Endothelial cell of umbilical vein (primary cell): ENCODE measurements around the gene SMARCD2. TPM values are rescaled to one million over a fixed set of nuclear protein-coding genes. Genes with fewer than 3 reads are reported as not detected.

Source experiments
- BruUV-seq: library from RNA; stranded (reverse); fragments of 400-500 nt; replicated peaks from 2 replicates; lab custom pipeline; 2021; lab: Mats Ljungman, UMichigan
- CTCF ChIA-PET: fragments of 300-600, 350-600 bp; sonication (Branson Sonifier 250); formaldehyde crosslinking; loops from one replicate; lab custom pipeline; 2021; ENCODE audit warnings: antibody characterized with exemption, inconsistent platforms; lab: Charles Lee
- POLR2A ChIA-PET: fragments of 300-600, 350-600 bp; sonication (Branson Sonifier 250); formaldehyde crosslinking; loops from one replicate; lab custom pipeline; 2021; ENCODE audit warnings: antibody characterized with exemption, inconsistent platforms; lab: Charles Lee
- DNase-seq: peaks from one replicate; pipeline ENCODE4 v3.0.0-alpha.2; 2011; ENCODE audit warnings: low read depth, low spot score
- FAIRE-seq: peaks from 2 replicates; lab custom pipeline; 2011; peaks lifted over from hg19 to GRCh38; lab: Jason Lieb, UNC
- H2AFZ ChIP-seq: 2 replicates; pipeline ENCODE4 v1.6.0; 2012; ENCODE audit warnings: low read depth, low read length, control low read depth, inconsistent platforms
- H3K27ac ChIP-seq: 2 replicates; pipeline ENCODE4 v1.5.1; 2011; ENCODE audit warnings: low read depth, mild to moderate bottlenecking, control low read depth, low read length, moderate library complexity; ENCODE audit not compliant: insufficient read depth
- H3K27me3 ChIP-seq, 2 experiments: 2 replicates each; pipeline versions ENCODE4 v1.6.0 to v1.6.1; 2011; ENCODE audit warnings: low read length in 2 of 2, mixed read lengths in 1 of 2; ENCODE audit not compliant: control insufficient read depth in 2 of 2, insufficient read depth in 2 of 2
- H3K36me3 ChIP-seq, 2 experiments: 2 replicates in 1 of 2; 3 replicates in 1 of 2; pipeline ENCODE4 v1.5.1; 2011; ENCODE audit warnings: low read length in 2 of 2, mild to moderate bottlenecking in 1 of 2, moderate library complexity in 1 of 2; ENCODE audit not compliant: control insufficient read depth in 2 of 2, insufficient read depth in 2 of 2; ENCODE audit errors: extremely low read depth in 1 of 2
- H3K4me1 ChIP-seq: 3 replicates; pipeline ENCODE4 v1.5.1; 2011; ENCODE audit warnings: mild to moderate bottlenecking, low read length; ENCODE audit not compliant: control insufficient read depth, insufficient read depth; ENCODE audit errors: extremely low read depth
- H3K4me2 ChIP-seq: 2 replicates; pipeline ENCODE4 v1.6.1; 2011; ENCODE audit warnings: low read length, control low read depth, mixed read lengths; ENCODE audit not compliant: insufficient read depth
- H3K4me3 ChIP-seq, 3 experiments: fragments of 200-600 bp in 1 of 3; sonication (generic), shearing (Covaris generic) in 1 of 3; replicated peaks in 1 of 3; 2 replicates each; pipeline ENCODE4 v1.5.1; 2011 to 2016; ENCODE audit warnings: control low read depth in 3 of 3, low read length in 3 of 3, mild to moderate bottlenecking in 2 of 3, inconsistent platforms in 1 of 3, low read depth in 1 of 3, moderate library complexity in 1 of 3; ENCODE audit not compliant: insufficient read depth in 1 of 3
- H3K79me2 ChIP-seq: 2 replicates; pipeline ENCODE4 v1.6.0; 2012; ENCODE audit warnings: low read length, inconsistent platforms; ENCODE audit not compliant: control insufficient read depth, insufficient read depth
- H3K9ac ChIP-seq: replicated peaks from 2 replicates; pipeline ENCODE3; 2011; ENCODE audit warnings: low read length, control low read depth; ENCODE audit not compliant: insufficient read depth; ENCODE audit errors: extremely low read depth
- H3K9me1 ChIP-seq: replicated peaks from 3 replicates; pipeline ENCODE4 v1.6.0; 2011; ENCODE audit warnings: mild to moderate bottlenecking, low read length; ENCODE audit not compliant: control insufficient read depth, insufficient read depth; ENCODE audit errors: extremely low read depth
- H3K9me3 ChIP-seq: replicated peaks from 2 replicates; pipeline ENCODE4 v1.5.1; 2012; ENCODE audit warnings: low read length, inconsistent platforms; ENCODE audit not compliant: control insufficient read depth, insufficient read depth
- H4K20me1 ChIP-seq: replicated peaks from 2 replicates; pipeline ENCODE3; 2011; ENCODE audit warnings: mild to moderate bottlenecking, low read length; ENCODE audit not compliant: control insufficient read depth, insufficient read depth; ENCODE audit errors: extremely low read depth
- EZH2 ChIP-seq: IDR thresholded peaks from 2 replicates; pipeline ENCODE4 v1.6.1; 2012; ENCODE audit warnings: borderline replicate concordance, low read depth, mild to moderate bottlenecking, moderate library complexity, low read length, inconsistent platforms; ENCODE audit not compliant: severe bottlenecking
- FOS ChIP-seq: IDR thresholded peaks from 2 replicates; pipeline ENCODE4 v1.6.1; 2011; ENCODE audit warnings: mild to moderate bottlenecking, low read length, moderate library complexity, borderline replicate concordance; ENCODE audit not compliant: insufficient read depth
- GATA2 ChIP-seq: IDR thresholded peaks from 2 replicates; pipeline ENCODE4 v1.7.0; 2011; ENCODE audit warnings: low read depth, mild to moderate bottlenecking, moderate library complexity, mixed read lengths, low read length; ENCODE audit not compliant: insufficient read length, insufficient read depth
- JUN ChIP-seq: IDR thresholded peaks from 2 replicates; pipeline ENCODE4 v1.6.1; 2011; ENCODE audit warnings: borderline replicate concordance, low read depth; ENCODE audit not compliant: insufficient read length, insufficient read depth
- MYC ChIP-seq: IDR thresholded peaks from one replicate; pipeline ENCODE4 v1.6.1; 2011; ENCODE audit warnings: mild to moderate bottlenecking, low read depth, low read length
- POLR2A ChIP-seq: IDR thresholded peaks from 2 replicates; pipeline ENCODE4 v1.6.1; 2012; ENCODE audit warnings: low read depth, mild to moderate bottlenecking, control low read depth, low read length
- POLR2AphosphoS5 ChIP-seq: IDR thresholded peaks from 2 replicates; pipeline ENCODE4 v1.6.1; 2012; ENCODE audit warnings: low read depth, mild to moderate bottlenecking, control low read depth, low read length, moderate library complexity; ENCODE audit not compliant: insufficient read depth
- dilution Hi-C: fragments of 300-500 bp; cut with MboI; formaldehyde crosslinking; loops from one replicate; pipeline ENCODE4 v1.15.0; 2019; ENCODE audit warnings: low sequenced_read_pairs; ENCODE audit not compliant: extremely low pct_ligation_motif_present
- intact Hi-C: fragments of 100-400 bp; cut with micrococcal nuclease; formaldehyde crosslinking; loops from one replicate; pipeline ENCODE4 v1.10.0; 2022
- polyA plus RNA-seq, 4 experiments: library from polyadenylated mRNA; depleted of rRNA in 3 of 4; stranded (reverse) in 3 of 4; unstranded in 1 of 4; fragments of >200 nt; gene quantifications; 2 replicates each; pipeline versions ENCODE4 v1.2.1 to v1.2.3, GENCODE V29; 2011 to 2012; ENCODE audit warnings: missing spikeins in 1 of 4
- total RNA-seq: library from RNA; stranded (reverse); gene quantifications from 2 replicates; pipeline ENCODE4 v1.2.3, GENCODE V29; 2021
- TF ChIP-seq, protein P1 (sequence below): IDR thresholded peaks from 2 replicates; pipeline ENCODE4 v1.6.1; 2011; ENCODE audit not compliant: insufficient read depth, insufficient read length
- TF ChIP-seq, protein P2 (sequence below), 2 donors: IDR thresholded peaks; 1 replicate in 1 of 2; 2 replicates in 1 of 2; pipeline ENCODE4 v1.5.1; 2011; ENCODE audit warnings: low read length in 2 of 2, mild to moderate bottlenecking in 2 of 2, moderate library complexity in 2 of 2, control low read depth in 1 of 2, inconsistent platforms in 1 of 2, low read depth in 1 of 2; ENCODE audit not compliant: insufficient read depth in 1 of 2; ENCODE audit errors: extremely low read depth in 1 of 2

Gene SMARCD2
- total and polyA plus RNA-seq, 2 donors (not counting 3 experiments of a cell fraction or from before 2014, with no cell fraction given): 51.2 to 55.7 TPM

DNA sequence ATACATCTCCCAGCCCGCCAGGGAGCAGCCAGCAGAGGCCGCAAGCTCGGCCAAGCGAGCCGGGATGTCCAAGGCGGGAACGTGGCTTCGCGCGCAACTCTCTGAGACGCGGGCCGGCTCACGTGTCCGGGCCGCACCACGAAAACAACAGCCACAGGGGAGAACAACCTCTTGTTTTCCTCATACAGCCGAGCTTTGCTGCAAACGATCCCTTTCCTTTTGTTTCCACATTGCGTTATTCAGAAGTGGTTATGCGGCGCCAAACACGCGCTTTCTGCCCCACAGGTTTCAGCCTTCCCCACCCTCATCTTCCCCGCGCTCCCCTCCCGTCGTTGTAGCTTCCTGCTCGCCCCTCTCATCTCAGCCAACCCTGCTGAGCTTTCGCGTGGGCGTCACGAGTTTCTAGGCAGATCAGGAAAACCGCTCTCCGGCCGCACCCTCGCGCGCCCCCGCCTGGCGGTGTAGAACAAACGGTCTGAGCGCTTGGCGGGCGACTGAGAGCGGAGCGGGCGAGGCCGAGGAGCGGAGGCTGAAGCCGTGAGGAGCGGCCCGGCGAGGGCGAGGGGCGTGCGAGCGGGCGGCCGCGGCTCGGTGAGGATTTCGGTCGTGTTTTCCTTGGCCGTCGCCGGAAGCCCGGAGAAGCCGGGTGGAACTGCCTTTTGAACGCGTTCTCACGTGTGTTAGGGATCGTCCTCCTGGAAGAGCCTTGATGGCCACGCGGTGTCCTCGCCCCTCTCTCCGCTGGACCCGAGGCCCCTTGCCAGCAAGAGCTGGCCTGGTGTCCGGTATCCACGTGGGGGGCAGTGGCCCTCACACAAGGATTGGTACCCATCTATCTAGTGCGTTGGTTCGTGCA is 6.6 kb upstream of the SMARCD2 start:
- peak; percentile 42 for FAIRE-seq
- H3K9me3 ChIP-seq: no peaks in the 10 kb centered on the region
- peak overlapping the region; percentile 98 for H2AFZ ChIP-seq
- ChIA-PET POLR2A (no interaction called here), CTCF (interaction anchor here (0.6 to 2.0 kb wide), 18 partner anchors 9 to 248 kb away, joined by 3 to 31 read pairs (median 4); partner anchors contain the start of genes CCDC47 and DDX42)
- dilution Hi-C loops: no loop called here
- DNase-seq: peak; percentile 91
- peak overlapping the region; percentile 51 for H3K4me2 ChIP-seq
- no peaks in the 10 kb centered on the region for H3K9me1 ChIP-seq
- H3K4me3 ChIP-seq: peak overlapping the region in 2 of 3 experiments; percentile 17 to 35
- peak overlapping the region; percentile 59 for H3K9ac ChIP-seq
- H3K27ac ChIP-seq: no peak overlapping the region
- no peaks in the 10 kb centered on the region for H3K79me2 ChIP-seq
- intact Hi-C loops: no loop called here
- no peaks in the 10 kb centered on the region for H3K4me1 ChIP-seq
- H4K20me1 ChIP-seq: no peaks in the 10 kb centered on the region
- peaks cover 0 to 1% of the 10 kb centered on the region in 2 experiments for H3K27me3 ChIP-seq
- H3K36me3 ChIP-seq: no peaks in the 10 kb centered on the region
- TF ChIP-seq GATA2 (no peak), MYC (no peak), FOS (no peak), JUN (no peak), EZH2 (no peak), POLR2A (no peak), POLR2AphosphoS5 (peak; percentile 34)
- TF ChIP-seq, protein P1, sequence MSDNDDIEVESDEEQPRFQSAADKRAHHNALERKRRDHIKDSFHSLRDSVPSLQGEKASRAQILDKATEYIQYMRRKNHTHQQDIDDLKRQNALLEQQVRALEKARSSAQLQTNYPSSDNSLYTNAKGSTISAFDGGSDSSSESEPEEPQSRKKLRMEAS: peak; percentile 91
- TF ChIP-seq, protein P2, sequence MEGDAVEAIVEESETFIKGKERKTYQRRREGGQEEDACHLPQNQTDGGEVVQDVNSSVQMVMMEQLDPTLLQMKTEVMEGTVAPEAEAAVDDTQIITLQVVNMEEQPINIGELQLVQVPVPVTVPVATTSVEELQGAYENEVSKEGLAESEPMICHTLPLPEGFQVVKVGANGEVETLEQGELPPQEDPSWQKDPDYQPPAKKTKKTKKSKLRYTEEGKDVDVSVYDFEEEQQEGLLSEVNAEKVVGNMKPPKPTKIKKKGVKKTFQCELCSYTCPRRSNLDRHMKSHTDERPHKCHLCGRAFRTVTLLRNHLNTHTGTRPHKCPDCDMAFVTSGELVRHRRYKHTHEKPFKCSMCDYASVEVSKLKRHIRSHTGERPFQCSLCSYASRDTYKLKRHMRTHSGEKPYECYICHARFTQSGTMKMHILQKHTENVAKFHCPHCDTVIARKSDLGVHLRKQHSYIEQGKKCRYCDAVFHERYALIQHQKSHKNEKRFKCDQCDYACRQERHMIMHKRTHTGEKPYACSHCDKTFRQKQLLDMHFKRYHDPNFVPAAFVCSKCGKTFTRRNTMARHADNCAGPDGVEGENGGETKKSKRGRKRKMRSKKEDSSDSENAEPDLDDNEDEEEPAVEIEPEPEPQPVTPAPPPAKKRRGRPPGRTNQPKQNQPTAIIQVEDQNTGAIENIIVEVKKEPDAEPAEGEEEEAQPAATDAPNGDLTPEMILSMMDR (IDR thresholded peaks at IDR 0.05; ENCODE audit: extremely low read depth in 1 of 2, insufficient read depth in 1 of 2, low read depth in 1 of 2, low read length in 2 of 2): peak; percentile 84 to 87
- BruUV-seq: no TSS peak
